Posterior vena cava (tissue), 2 donors: ENCODE data around the gene MAK. TPM values are rescaled to one million over a fixed set of nuclear protein-coding genes. Genes with fewer than 3 reads are reported as not detected.
"Not testable (repeated sequence)": the region's sequence is repeated elsewhere in the genome, so short reads cannot be mapped to it uniquely, and the experiment has no call there.

Experiments
- DNase-seq: peaks from one replicate; pipeline ENCODE4 v3.0.0-alpha.2; 2020; ENCODE audit warnings: low spot score
- intact Hi-C, 2 donors: fragments of 100-400 bp; cut with DNase I; formaldehyde crosslinking; loops; one replicate each; pipeline versions ENCODE4 v1.14.1 to v1.14.2; 2022 to 2023
- long read RNA-seq, 2 donors: library from polyadenylated mRNA; unstranded; transcript quantifications; one replicate each; pipeline ENCODE4 v2.0.0, GENCODE V29; 2020 to 2021
- total RNA-seq, 2 donors: library from RNA; stranded (reverse); fragmentation: NEBNext Ultra II Directional; extraction: Animal tissue kit (Norgen Biotek cat#: 25700); gene quantifications; one replicate each; pipeline ENCODE4 v1.2.1, GENCODE V29; 2021
- donor health status: DM: yes; HTN: yes; CAD: no.
- donor health status: DM: yes; HTN: yes; CAD: no.

Gene MAK, protein sequence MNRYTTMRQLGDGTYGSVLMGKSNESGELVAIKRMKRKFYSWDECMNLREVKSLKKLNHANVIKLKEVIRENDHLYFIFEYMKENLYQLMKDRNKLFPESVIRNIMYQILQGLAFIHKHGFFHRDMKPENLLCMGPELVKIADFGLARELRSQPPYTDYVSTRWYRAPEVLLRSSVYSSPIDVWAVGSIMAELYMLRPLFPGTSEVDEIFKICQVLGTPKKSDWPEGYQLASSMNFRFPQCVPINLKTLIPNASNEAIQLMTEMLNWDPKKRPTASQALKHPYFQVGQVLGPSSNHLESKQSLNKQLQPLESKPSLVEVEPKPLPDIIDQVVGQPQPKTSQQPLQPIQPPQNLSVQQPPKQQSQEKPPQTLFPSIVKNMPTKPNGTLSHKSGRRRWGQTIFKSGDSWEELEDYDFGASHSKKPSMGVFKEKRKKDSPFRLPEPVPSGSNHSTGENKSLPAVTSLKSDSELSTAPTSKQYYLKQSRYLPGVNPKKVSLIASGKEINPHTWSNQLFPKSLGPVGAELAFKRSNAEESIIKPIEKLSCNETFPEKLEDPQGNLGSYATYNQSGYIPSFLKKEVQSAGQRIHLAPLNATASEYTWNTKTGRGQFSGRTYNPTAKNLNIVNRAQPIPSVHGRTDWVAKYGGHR
- total RNA-seq, result under 1 TPM; 0.14 to 0.28 TPM
- long read RNA-seq, donor 1, partial matches to known transcripts, result 0 of 3 reads
- long read RNA-seq, donor 1, other reads (novel, unspliced or antisense), result 3 of 3 reads
- long read RNA-seq, donor 2, partial matches to known transcripts, result 0 of 3 reads
- long read RNA-seq, donor 2, other reads (novel, unspliced or antisense), result 3 of 3 reads

DNA sequence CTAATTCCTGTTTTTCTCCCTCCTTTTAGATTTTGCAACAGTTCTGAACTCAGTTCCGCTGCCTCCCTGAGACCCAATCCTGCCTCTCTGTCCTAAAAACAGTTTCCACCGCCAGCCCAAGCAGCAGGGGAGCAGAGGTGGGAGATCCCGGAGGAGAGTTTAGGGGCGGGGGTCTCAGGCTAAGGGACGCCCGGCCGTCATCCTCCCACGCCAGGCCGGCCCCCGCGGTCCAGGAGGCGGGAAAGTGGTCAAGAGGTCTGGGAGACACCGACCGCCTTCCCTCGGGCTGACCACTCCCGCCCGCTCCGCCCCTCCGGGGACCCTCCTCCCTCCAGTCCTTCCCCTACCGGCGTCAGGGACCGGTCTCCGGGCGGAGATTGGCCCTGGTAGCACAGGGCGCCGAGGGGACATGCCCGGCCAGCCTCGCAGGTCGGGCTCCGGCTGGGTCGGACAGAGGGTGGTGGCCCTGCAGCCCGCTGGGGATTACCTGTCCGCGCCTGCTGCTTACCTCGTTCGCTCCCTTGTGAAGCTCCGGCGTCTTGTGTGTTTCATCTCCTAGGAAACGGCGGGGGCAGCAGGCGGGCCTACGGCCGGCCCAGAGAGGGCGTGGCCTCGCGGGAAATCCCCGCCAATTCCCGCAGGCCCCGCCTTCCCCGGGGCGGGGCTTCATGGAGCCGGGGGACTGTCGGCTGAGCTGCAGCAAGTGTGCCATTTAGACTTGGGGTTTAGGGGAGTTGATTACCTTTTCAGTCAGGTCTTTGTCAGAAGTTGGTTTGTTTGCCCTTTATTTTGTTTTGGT is at the start of gene MAK:
MAK (minus strand) TSS at position 545 of the 799 bp plus-strand sequence. CDS start 7,891 bp downstream, outside the sequence.
- intact Hi-C loops, result no loop called here
- DNase-seq, result peak; percentile 94

DNA sequence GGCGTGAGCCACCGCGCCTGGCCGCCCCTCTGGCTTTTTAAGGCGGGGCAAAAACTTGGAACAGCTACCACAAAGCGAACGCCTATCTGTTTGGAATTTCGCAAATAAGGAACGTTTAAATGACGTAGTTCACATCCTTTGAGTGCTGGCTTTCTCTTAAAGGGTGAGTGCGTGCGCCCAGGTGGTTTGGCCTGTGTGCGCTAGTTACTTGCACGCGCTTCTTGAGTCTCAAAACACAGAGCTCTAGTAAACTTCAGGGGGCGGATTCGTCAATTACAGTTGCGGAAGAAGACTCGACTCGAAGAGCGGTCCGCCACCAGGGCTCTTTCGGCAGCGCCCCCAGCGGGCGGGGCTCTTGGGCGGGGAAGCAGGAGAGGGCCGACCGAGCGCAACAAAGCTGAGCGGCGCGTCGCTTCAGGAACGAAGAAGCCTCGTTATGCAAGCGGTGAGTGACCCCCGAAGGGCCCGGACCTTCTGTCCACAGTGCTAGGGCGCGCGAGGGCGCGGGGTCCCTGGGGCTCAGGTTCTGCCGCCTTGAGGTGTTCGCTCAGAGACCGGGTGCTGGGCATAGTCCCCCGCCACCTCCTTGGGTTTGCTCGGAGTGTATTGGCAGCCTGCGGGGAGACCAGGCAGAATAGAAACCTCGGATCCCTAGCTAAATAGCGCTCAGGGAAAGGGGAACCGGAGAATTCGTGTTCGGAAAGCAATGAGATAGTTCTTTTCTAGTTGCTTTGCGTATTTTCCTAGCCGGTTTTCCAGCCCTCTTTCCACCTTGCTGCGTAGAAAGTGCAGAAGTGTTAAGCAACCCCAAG is 48.6 kb upstream of the MAK start, which contains the start of gene SYCP2L:
SYCP2L (plus strand) TSS at position 362 of the 812 bp plus-strand sequence; CDS start at position 437, 75 bp downstream.
- DNase-seq, result no peak
- intact Hi-C loops, result no loop called here

DNA sequence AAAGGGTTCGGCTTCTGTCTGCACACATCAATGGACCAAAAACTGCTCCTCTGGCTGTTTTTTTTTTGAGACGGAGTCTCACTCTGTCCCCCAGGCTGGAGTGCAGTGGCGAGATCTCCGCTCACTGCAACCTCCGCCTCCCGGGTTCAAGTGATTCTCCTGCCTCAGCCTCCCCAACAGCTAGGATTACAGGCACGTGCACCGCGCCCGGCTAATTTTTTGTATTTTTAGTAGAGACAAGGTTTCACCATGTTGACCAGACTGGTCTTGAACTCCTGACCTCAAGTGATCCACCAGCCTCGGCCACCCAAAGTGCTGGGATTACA is 48.0 kb upstream of the MAK start:
- DNase-seq, intact Hi-C loops: not testable (repeated sequence)

DNA sequence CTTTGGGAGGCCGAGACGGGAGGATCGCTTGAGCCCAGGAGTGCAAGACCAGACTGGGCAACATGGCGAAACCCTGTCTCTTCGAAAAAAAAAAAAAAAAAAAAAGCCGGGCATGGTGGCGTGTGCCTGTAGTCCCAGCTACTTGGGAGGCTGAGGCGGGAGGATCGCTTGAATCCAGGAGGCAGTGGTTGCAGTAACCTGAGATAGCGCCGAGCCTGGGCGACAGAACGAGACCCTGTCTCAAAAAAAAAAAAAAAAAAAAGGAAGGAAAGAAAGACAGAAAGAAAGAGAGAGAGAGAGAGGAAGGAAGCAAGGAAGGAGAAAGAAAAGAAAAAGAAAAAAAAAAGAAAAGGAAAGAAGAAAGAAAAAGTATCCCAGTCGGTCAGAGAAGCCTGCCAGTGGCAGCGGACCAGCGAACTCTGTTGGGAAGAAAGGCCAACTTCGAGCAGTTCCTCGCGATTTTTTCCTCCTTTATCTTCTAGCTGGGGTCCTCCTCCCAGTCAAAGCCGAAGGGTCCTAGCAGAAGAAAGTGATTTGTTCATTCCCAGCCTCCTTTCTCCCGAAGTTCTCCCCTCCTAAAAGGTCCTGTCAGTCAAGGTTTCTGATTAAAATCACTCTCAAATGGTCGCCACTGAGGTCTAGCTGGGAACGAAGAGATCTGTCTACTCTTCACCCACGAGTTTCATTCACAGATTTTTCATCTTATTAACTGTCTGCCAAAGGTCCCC is 46.1 kb upstream of the MAK start:
- intact Hi-C loops, result loop anchor here in 1 of 2 donors (5.0 kb wide), 1 partner anchor 1412 kb away; no protein-coding TSS in a partner anchor
- no peak for DNase-seq

DNA sequence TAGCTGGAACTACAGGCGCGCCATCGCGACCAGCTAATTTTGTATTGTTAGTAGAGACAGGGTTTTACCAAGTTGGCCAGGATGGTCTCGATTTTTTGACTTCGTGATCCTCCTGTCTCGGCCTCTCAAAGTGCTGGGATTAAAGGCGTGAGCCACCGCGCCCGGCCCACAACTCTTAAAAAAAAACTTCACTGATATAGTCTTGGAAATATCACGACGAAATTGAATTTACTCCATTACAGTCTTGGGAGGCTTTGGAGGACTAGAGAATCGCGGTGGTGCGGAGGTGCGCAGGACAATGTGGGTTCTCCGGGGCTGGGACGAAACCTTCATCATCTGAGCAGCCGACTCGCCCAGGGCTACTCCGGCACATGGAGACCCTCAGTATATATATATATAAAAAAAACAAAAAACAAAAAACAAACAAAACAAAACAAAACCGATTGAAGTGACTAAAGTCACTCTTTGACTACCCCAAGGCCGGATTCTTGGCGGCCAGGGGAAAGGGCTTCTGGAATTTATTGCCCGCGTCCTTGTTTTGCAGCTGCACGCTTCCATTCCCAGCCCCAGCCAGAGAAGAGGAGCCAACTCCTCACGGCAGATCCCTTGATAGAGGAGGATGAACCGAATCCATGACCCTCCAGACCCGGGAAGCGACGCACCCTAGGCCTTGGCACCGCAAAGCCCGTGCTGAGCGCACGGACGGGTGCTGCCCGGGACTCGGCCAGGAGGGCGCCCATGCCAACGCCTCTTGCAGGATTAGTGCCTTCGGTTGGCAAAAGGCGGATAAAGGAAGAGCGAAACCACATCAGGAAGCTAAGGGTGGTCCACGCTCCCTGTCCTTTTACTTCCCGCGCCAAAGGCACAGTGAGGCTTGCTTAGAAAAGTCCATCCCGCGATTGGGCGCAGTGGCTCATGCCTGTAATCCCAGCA is 45.2 kb upstream of the MAK start:
- DNase-seq, result no peak
- intact Hi-C loops, result loop anchor here in 1 of 2 donors (5.0 kb wide), 1 partner anchor 1411 kb away; no protein-coding TSS in a partner anchor

DNA sequence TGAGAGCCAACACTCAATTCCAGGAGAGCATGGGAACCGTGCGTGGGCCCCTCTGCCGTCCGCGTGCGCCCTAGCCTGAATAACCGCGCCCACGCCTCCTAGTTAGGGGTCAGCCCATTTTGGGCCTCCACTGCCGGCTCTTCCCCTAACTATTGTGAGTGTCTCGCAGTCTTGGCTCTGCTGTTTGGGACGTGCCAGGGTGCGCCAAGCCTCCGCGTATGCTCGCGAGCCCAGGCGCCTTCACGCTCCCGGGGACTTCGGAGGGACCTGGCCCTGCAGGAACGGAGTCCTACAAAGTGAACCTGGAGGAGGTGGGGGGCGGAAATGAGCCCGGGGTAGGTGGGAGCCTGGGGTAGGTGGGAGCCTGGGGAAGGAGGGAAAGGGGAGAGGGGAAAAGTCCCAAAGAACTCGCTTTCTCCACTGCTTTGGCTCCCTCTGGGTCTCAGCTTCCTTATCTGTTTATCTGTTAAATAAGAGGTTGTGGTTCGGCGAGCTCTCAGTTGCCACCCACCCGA is 44.4 kb upstream of the MAK start:
- intact Hi-C loops, result loop anchor here in 1 of 2 donors (5.0 kb wide), 1 partner anchor 1410 kb away; no protein-coding TSS in a partner anchor
- no peak for DNase-seq

DNA sequence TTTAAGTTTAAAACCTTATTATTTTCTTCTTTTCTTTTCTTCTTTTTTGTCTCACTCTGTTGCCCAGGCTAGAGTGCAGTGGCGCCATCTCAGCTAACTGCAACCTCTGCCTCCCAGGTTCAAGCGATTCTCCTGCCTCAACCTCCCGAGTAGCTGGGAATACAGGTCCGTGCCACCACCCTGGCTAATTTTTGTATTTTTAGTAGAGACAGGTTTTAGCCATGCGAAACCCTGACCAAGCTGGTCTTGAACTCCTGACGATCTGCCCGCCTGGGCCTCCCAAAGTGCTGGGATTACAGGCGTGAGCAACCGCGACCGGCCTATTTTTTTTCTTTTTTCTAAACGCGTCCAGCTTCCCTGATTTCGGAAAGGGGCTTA is 43.9 kb upstream of the MAK start:
- not testable (repeated sequence) for DNase-seq
- intact Hi-C loops, result loop anchor here in 1 of 2 donors (5.0 kb wide), 1 partner anchor 1410 kb away; no protein-coding TSS in a partner anchor

DNA sequence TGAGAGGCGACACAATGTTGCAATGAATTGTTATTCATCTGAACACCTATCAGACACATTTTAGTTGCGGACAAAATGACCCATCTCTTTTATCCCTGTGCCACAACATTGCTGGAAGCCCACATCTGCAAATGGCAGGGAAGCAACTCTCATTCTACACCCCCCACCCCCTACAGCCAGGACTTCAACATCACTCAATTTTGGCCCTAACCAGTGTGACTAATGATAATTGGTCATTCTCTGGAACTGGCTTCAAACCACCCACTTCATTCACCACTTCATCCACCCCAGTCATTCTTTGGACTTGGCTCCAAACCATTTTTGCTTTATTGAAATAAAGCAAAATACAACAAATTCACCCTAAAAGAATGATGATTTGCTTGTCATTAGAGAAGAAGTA is 42.0 kb upstream of the MAK start:
- no peak for DNase-seq
- intact Hi-C loops, result loop anchor here in 1 of 2 donors (5.0 kb wide), 1 partner anchor 1408 kb away; no protein-coding TSS in a partner anchor

DNA sequence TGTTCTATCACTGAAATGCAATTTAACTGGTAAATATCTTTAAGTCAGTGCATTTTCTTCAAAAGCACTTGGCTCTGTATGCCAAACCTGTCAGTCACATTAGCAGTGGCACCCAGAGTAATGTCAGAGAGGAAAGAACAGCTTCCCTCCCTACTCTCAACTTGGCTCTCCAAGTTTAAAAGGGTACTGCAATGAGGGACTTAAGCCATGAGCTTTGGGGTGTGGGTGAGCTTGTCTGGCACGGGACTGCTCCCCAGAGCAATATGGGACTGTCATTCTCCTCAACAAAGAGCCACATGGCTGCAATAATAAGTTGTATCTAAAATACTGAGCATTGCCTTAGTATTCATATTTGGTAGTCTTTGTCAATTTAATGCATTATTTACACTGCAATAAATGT is 39.5 kb upstream of the MAK start:
- DNase-seq, result no peak
- intact Hi-C loops, result no loop called here

DNA sequence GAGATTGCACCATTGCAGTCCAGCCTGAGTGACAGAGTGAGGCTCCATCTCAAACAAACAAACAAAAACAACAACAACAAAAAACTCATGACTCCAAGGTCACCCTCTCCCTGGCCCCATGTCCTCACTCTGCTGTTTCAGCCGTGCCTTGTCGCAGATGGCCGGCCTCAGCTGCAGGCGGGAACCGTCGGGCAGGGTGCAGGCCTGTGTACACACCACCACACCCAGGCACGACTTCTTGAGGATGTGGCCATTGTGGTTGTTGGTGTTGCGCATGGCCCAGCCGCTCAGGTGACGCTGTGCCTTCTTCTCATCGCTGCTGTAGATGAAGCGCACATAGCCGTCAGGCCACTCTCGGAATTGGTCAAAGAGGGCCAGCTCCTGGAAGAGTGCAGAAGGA is 38.7 kb upstream of the MAK start:
- no peak for DNase-seq
- intact Hi-C loops, result no loop called here

DNA sequence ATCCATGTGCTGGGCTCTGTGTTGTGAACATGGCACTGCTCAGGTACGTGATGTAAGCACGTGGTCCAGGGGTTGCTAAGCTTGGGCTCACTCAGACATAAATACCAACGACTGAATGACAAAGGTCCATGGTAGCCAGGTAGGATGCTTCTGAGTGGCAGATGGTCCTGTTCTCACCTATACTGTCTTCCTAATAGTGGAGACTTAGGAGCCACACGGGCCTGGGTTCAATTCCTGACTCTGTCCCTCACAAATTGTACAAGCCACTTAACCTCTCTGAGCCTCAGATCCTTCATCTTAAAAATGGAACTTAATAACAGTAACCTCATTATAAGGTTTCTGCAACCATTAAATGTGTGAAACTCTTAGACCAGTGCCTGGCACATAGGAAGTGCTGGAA is 36.7 kb upstream of the MAK start:
- DNase-seq, result no peak
- intact Hi-C loops, result no loop called here

DNA sequence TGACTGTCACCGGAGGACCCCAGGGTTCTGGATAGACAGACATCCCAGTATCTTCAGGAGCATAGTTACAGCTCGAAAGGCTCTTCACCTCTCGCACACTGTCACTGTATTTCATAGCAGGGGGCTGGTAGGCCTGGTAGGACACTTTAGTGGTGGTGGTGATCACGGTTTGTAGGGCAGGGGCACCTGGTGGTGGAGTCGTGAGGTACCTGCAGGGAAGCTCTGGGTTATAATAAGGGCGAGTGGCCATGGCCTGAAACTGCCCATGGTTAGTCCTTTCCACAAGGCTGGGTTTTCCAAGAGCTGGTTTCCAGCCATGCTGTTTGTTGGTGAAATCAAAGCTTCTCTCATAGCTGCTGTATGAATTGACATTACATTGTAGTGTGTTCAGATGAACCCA is 35.9 kb upstream of the MAK start:
- DNase-seq, result no peak
- intact Hi-C loops, result no loop called here

DNA sequence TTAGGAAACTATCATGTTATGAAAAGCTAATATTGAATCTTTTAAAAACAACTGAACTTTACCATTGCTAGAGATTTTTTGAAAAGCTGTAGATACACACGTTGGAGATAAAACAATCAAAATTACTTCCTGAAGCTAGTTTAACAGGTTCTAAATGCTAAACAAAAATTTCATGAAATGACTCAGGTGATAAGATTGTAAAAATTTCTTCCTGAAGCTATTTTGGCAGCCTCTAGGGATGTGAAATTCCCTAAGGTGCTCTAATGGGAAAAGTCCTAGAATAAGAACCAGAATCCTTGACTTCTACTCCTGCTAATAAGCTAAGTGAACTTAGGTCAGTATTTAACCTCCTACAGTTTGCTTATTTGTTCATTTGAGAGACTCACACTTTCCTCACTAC is 35.0 kb upstream of the MAK start:
- no peak for DNase-seq
- intact Hi-C loops, result no loop called here

DNA sequence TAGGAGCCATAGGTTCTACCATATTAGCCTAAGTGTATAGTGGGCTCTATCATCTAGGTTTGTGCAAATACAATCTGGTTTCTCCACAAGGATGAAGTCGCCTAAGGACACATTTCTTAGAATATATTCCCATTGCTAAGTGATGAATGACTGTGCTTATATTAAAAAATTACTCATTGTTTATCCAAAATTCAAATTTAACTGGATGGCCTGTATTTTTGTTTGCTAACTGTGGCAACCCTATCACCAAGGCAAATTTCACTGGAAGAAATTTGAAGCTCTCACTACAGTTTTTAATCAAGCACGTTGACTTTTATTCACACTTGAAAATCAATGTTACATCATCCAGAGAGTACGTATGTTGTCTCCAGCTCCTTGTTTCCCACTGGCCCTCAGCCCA is 29.6 kb upstream of the MAK start:
- intact Hi-C loops, result no loop called here
- DNase-seq, result no peak

DNA sequence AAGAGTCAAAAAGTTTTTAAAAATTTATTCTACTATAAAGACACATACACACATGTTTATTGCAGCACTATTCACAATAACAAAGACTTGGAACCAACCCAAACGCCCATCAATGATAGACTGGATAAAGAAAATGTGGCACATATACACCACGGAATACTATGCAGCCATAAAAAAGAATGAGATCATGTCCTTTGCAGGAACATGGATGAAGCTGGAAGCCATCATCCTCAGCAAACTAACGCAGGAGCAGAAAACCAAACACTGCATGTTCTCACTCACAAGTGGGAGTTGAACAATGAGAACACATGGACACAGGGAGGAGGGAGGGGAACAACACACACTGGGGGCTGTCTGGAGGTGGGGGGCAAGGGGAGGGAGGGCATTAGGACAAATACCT is 28.4 kb upstream of the MAK start:
- intact Hi-C loops, result not testable (repeated sequence)

DNA sequence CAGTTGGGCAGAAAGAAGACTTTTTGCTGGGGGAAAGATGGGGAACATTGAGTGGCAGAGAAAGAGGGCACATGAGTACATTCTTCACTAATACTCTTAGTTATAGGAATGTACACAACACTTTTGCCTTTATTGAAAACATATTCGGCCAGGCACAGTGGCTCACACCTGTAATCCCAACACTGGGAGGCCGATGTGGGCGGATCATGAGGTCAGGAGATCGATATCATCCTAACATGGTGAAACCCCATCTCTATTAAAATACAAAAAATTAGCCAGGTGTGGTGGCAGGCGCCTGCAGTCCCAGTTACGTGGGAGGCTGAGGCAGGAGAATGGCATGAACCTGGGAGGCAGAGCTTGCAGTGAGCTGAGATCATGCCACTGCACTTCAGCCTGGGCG is 24.7 kb upstream of the MAK start:
- DNase-seq, intact Hi-C loops: not testable (repeated sequence)

More for the DNA sequence above, 28.4 kb upstream of the MAK start:
- DNase-seq, result not testable (repeated sequence)

DNA sequence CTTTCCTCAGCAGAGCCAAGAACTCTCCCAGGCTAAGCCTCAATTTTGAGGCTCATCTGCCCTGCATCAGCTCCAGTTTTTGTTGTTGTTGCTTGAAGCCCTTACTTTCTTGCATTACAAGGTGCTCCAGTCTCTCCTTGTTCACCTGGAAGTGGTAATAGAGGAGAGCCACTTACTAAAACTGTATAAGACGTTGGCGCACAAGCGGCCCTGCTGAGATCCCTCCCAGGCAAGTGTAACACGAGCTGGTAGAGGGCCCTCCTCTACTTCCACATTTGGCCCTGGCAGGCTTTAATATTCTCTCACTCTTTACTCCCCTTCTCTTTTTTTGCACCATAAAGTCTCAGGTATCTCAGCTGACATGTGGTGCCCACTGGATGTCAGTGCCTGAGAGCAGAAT is 24.0 kb upstream of the MAK start:
- no peak for DNase-seq
- intact Hi-C loops, result no loop called here
